Mucosa of descending colon (tissue), 3 donors: Measurements from ENCODE around the gene FAM234A. TPM values are rescaled to one million over a fixed set of nuclear protein-coding genes. Genes with fewer than 3 reads are reported as not detected.

Experiments used
- ATAC-seq: fragments of 200-7000 bp; cut with Tn5 transposase; one replicate; pipeline ENCODE4 v1.9.1; 2020; ENCODE audit warnings: mild to moderate bottlenecking, moderate library complexity
- DNase-seq, 3 donors: peaks; one replicate each; pipeline ENCODE4 v3.0.0-alpha.2; 2020
- H3K36me3 ChIP-seq: fragments of 200-600 bp; one replicate; pipeline ENCODE4 v1.8.0; 2021; ENCODE audit warnings: low read depth, mild to moderate bottlenecking
- H3K4me1 ChIP-seq: fragments of 200-600 bp; one replicate; pipeline ENCODE4 v1.8.0; 2021; ENCODE audit warnings: low read depth, mild to moderate bottlenecking
- H3K4me3 ChIP-seq: fragments of 200-600 bp; one replicate; pipeline ENCODE4 v1.8.0; 2021; ENCODE audit warnings: mild to moderate bottlenecking
- H3K9me3 ChIP-seq: fragments of 200-600 bp; one replicate; pipeline ENCODE4 v1.8.0; 2021; ENCODE audit warnings: mild to moderate bottlenecking
- CTCF ChIP-seq: fragments of 200-600 bp; IDR thresholded peaks from one replicate; pipeline ENCODE4 v1.8.0; 2022; ENCODE audit warnings: antibody characterized with exemption, mild to moderate bottlenecking
- intact Hi-C, 2 donors: fragments of 100-400 bp; cut with DNase I in 1 of 2; cut with micrococcal nuclease in 1 of 2; formaldehyde crosslinking; loops; one replicate each; pipeline versions ENCODE4 v1.11.0 to v1.11.1; 2022; cut with DNase I, micrococcal nuclease
- total RNA-seq, 3 donors: library from RNA; stranded (reverse); fragmentation: NEBNext Ultra II Directional in 2 of 3; extraction: Animal tissue kit (Norgen Biotek cat#: 25700) in 2 of 3; gene quantifications; one replicate each; pipeline versions ENCODE4 v1.2.1 to v1.2.4, GENCODE V29; 2021 to 2023
- donor health status: DM: no; HTN: no; CAD: no; lungs with moderate emphysema.
- donor health status: DM: no; HTN: no; CAD: no.
- donor health status: DM: no; HTN: yes; CAD: no.

Gene FAM234A
- total RNA-seq, 3 donors from 2014 or later: 87.1 to 129 (median 99.1) TPM

DNA sequence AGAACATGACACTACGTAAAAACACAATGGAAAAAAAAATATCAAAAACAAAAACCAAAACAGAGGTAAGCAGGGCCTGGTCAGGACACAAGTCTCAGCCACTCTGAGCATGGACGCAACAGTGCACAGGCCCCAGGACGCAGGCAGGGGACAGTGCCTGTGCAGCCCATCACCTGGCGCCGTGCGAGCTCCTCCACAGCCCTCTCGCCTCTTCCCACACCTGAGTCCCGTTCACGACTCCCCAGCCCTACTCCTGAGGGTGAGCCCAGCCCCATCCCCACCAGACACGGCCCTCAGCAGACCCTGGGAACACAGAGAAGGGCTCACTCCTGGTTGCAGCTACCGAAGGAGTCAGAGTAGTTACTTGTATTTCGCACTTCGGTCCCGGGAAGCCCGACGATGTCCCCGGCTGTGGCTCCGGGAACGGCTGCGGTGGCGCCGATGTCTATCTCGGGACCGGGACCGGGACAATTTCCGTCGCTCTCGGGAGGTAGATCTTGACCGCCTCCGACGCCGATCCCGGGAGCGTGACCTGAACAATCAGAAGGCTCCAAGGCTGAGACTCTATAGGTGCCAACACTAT is 44.9 kb upstream of the FAM234A start:
- no peak for DNase-seq
- ATAC-seq: no peak
- Histone ChIP-seq H3K4me1 (no peaks in the 10 kb centered on the region), H3K9me3 (no peaks in the 10 kb centered on the region), H3K4me3 (no peak overlapping the region), H3K36me3 (peaks cover 15% of the 10 kb centered on the region)
- intact Hi-C loops: no loop called here
- no peak for TF ChIP-seq CTCF

GRCh38 chr16:191831-192230 is 42.8 kb upstream of the FAM234A start:
- DNase-seq (no peak), ATAC-seq (no peak)
- intact Hi-C loops: no loop called here
- Histone ChIP-seq H3K36me3 (peaks cover 23% of the 10 kb centered on the region), H3K4me1 (no peaks in the 10 kb centered on the region), H3K9me3 (no peaks in the 10 kb centered on the region), H3K4me3 (no peak overlapping the region)
- TF ChIP-seq CTCF: no peak

- ATAC-seq (no peak), DNase-seq (no peak)
- intact Hi-C loops: no loop called here
- Histone ChIP-seq H3K4me3 (no peak overlapping the region), H3K9me3 (no peaks in the 10 kb centered on the region), H3K36me3 (peaks cover 23% of the 10 kb centered on the region), H3K4me1 (no peaks in the 10 kb centered on the region)
- no peak for TF ChIP-seq CTCF
Measured at GRCh38 chr16:192686-193085, 41.9 kb upstream of the FAM234A start.

- intact Hi-C loops: no loop called here
- DNase-seq: no peak
- TF ChIP-seq CTCF: no peak
- Histone ChIP-seq H3K4me1 (no peaks in the 10 kb centered on the region), H3K4me3 (no peak overlapping the region), H3K36me3 (peaks cover 22% of the 10 kb centered on the region), H3K9me3 (no peaks in the 10 kb centered on the region)
- no peak for ATAC-seq
Measured at GRCh38 chr16:193441-193840, 41.2 kb upstream of the FAM234A start.

GRCh38 chr16:194516-194915 is 40.1 kb upstream of the FAM234A start:
- Histone ChIP-seq H3K4me1 (no peaks in the 10 kb centered on the region), H3K4me3 (no peak overlapping the region), H3K36me3 (peaks cover 14% of the 10 kb centered on the region), H3K9me3 (no peaks in the 10 kb centered on the region)
- no peak for TF ChIP-seq CTCF
- no peak for ATAC-seq
- DNase-seq: no peak
- intact Hi-C loops: no loop called here

- no peaks in the 10 kb centered on the region for H3K4me1 ChIP-seq
- peaks cover 12% of the 10 kb centered on the region for H3K36me3 ChIP-seq
- H3K4me3 ChIP-seq: no peak overlapping the region
- intact Hi-C loops: no loop called here
- H3K9me3 ChIP-seq: no peaks in the 10 kb centered on the region
- DNase-seq: no peak
- TF ChIP-seq CTCF: no peak
- ATAC-seq: no peak
Measured at GRCh38 chr16:200388-200787, 34.2 kb upstream of the FAM234A start.
